Loucy (cell line): ENCODE measurements around the gene CNFN.

ENCODE experiments used
- CTCF ChIP-seq: fragments of 200-600 bp; sonication (generic); conservative IDR thresholded peaks from 2 replicates; pipeline ENCODE4 v1.5.1; 2014; ENCODE audit warnings: mild to moderate bottlenecking, antibody characterized with exemption, low read length
- EZH2phosphoT487 ChIP-seq: fragments of 200-600 bp; IDR thresholded peaks from 2 replicates; pipeline ENCODE4 v1.6.1; 2018; ENCODE audit warnings: antibody characterized with exemption, mild to moderate bottlenecking, moderate library complexity, borderline replicate concordance

- TF ChIP-seq CTCF (no peak), EZH2phosphoT487 (no peak)
Observed at GRCh38 chr19:42352301-42353259, 37.5 kb downstream of the CNFN start.
